ENCODE data around the gene TMEM130. TPM values are rescaled to one million over a fixed set of nuclear protein-coding genes. Genes with fewer than 3 reads are reported as not detected.
A peak's percentile ranks its signal among the peaks of the same experiment; 100 is the strongest.
"Not testable (repeated sequence)": the region's sequence is repeated elsewhere in the genome, so short reads cannot be mapped to it uniquely, and the experiment has no call there.

Gene TMEM130
- total RNA-seq, 6 experiments from 2014 or later: 5.6 to 13.1 (median 11.8) TPM

DNA sequence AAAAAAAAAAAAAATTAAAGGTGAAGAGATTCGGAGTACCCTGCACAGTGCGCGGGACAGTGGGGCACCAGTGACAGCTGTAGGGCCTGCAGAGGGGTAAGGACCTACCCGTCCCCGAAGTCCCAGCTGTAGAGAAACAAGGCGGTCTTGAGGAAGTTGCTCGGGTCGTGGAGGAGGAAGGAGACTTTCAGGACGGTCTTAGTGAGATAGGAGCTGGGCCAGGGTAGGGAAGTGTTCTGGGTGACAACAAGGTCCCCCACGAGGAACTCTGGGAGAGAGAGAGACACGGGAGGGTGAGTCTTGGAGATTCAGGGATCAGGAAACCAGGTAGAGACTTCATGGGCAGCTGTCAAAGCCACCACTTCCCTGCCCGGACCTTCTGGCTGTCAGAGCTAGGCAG is 9.7 kb downstream of the TMEM130 start:
- DNase-seq: no peak
- Mint-ChIP-seq H3K4me3 (no peak overlapping the region), H3K27ac (no peak overlapping the region), H3K27me3 (ENCODE audit: insufficient read depth) (peaks cover 2% of the 10 kb centered on the region), H3K36me3 (ENCODE audit: low read depth) (no peaks in the 10 kb centered on the region), H3K9me3 (no peaks in the 10 kb centered on the region), H3K4me1 (ENCODE audit: low read depth) (peaks cover 20% of the 10 kb centered on the region)
- TF ChIP-seq, protein P1, sequence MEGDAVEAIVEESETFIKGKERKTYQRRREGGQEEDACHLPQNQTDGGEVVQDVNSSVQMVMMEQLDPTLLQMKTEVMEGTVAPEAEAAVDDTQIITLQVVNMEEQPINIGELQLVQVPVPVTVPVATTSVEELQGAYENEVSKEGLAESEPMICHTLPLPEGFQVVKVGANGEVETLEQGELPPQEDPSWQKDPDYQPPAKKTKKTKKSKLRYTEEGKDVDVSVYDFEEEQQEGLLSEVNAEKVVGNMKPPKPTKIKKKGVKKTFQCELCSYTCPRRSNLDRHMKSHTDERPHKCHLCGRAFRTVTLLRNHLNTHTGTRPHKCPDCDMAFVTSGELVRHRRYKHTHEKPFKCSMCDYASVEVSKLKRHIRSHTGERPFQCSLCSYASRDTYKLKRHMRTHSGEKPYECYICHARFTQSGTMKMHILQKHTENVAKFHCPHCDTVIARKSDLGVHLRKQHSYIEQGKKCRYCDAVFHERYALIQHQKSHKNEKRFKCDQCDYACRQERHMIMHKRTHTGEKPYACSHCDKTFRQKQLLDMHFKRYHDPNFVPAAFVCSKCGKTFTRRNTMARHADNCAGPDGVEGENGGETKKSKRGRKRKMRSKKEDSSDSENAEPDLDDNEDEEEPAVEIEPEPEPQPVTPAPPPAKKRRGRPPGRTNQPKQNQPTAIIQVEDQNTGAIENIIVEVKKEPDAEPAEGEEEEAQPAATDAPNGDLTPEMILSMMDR (IDR thresholded peaks at IDR 0.05): no peak

GRCh38 chr7:98855610-98856422 is 14.0 kb downstream of the TMEM130 start:
- peaks cover 28% of the 10 kb centered on the region for H3K4me1 Mint-ChIP-seq (ENCODE audit: low read depth)
- DNase-seq: no peak
- no peak overlapping the region for H3K27ac Mint-ChIP-seq
- TF ChIP-seq, protein P1 (IDR thresholded peaks at IDR 0.05): no peak
- no peaks in the 10 kb centered on the region for H3K9me3 Mint-ChIP-seq
- no peak overlapping the region for H3K4me3 Mint-ChIP-seq
- H3K36me3 Mint-ChIP-seq (ENCODE audit: low read depth): peaks cover 5% of the 10 kb centered on the region
- peaks cover 5% of the 10 kb centered on the region; the same call in 1 of the 2 replicates for H3K27me3 Mint-ChIP-seq (ENCODE audit: insufficient read depth)

DNA sequence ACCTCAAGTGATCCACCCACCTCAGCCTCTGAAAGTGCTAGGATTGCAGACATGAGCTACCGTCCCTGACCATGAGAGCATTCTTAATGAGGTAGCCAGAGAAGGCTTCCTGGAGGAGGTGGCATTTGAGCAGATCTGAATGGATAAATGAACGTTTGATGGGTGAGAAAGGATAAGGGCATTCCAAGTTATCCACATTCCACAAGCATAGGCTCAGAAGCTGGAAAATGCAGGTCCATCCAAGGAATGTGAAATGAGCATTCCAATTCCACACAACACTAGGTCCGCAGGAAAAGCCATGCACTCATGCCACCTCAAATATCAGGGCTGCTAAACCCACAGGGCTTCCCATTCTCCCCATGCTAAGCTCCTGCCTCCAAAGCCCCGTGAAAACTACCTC is 17.0 kb downstream of the TMEM130 start:
- peak; percentile 45 for DNase-seq
- TF ChIP-seq, protein P1 (IDR thresholded peaks at IDR 0.05): no peak
- H3K4me1 Mint-ChIP-seq (ENCODE audit: low read depth): peaks cover 28% of the 10 kb centered on the region
- H3K27ac Mint-ChIP-seq: peak overlapping the region; percentile 82
- peaks cover 15% of the 10 kb centered on the region for H3K36me3 Mint-ChIP-seq (ENCODE audit: low read depth)
- 0 out of 2 replicates have a peak overlapping the region, but pooled peaks have one; percentile 42 for H3K4me3 Mint-ChIP-seq
- H3K27me3 Mint-ChIP-seq (ENCODE audit: insufficient read depth): peaks cover 3% of the 10 kb centered on the region; the same call in 1 of the 2 replicates
- peaks cover 7% of the 10 kb centered on the region; the same call in 1 of the 2 replicates for H3K9me3 Mint-ChIP-seq

DNA sequence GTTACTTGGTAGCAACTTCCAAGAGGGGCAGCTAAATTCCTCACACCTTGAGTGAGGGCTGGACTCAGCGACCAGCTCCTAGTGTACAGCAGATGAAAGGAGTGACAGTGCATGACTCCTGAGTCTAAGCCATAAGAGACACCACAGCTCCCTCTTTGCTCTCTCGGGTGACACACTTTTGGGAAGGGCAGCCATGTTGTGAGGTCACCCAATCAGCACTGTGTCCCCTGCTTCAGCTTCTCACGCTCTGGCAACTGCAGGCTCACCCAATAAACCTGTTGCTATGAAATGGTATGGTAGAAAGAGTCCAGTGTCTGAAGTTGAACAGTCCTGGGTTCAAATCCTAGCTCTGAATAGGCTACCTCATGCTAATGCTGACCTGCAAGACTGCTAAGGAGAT is 20.9 kb downstream of the TMEM130 start:
- H3K9me3 Mint-ChIP-seq: peaks cover 7% of the 10 kb centered on the region; the same call in 1 of the 2 replicates
- no peak for DNase-seq
- peaks cover 15% of the 10 kb centered on the region for H3K36me3 Mint-ChIP-seq (ENCODE audit: low read depth)
- peaks cover 15% of the 10 kb centered on the region for H3K4me1 Mint-ChIP-seq (ENCODE audit: low read depth)
- no peak overlapping the region for H3K4me3 Mint-ChIP-seq
- H3K27ac Mint-ChIP-seq: no peak overlapping the region
- TF ChIP-seq, protein P1 (IDR thresholded peaks at IDR 0.05): no peak
- peaks cover 3% of the 10 kb centered on the region; the same call in 1 of the 2 replicates for H3K27me3 Mint-ChIP-seq (ENCODE audit: insufficient read depth)

DNA sequence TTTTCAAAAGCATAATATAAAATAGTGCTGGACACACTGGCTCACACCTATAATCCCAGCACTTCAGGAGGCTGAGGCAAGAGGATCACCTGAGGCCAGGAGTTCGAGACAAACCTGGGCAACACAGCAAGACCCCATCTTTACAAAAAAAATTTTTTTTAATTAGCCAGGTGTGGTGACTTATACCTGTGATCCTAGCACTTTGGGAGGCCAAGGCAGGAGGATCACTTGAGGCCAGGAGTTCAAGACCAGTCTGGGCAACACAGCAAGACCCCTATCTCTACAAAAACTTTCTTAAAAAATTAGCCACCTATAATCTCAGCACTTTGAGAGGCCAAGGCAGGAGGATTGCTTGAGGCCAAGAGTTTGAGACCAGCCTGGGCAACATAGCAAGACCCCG is 27.3 kb downstream of the TMEM130 start:
- not testable (repeated sequence) for H3K4me3 Mint-ChIP-seq; H3K9me3 Mint-ChIP-seq; DNase-seq; H3K27me3 Mint-ChIP-seq (ENCODE audit: insufficient read depth); H3K27ac Mint-ChIP-seq; H3K36me3 Mint-ChIP-seq (ENCODE audit: low read depth)
- peaks cover 17% of the 10 kb centered on the region for H3K4me1 Mint-ChIP-seq (ENCODE audit: low read depth)
